ENCODE measurements around the gene IL34. TPM values are rescaled to one million over a fixed set of nuclear protein-coding genes. Genes with fewer than 3 reads are reported as not detected.

Gene IL34
- total RNA-seq, 1 experiment from 2014 or later, result 8.8 TPM

DNA sequence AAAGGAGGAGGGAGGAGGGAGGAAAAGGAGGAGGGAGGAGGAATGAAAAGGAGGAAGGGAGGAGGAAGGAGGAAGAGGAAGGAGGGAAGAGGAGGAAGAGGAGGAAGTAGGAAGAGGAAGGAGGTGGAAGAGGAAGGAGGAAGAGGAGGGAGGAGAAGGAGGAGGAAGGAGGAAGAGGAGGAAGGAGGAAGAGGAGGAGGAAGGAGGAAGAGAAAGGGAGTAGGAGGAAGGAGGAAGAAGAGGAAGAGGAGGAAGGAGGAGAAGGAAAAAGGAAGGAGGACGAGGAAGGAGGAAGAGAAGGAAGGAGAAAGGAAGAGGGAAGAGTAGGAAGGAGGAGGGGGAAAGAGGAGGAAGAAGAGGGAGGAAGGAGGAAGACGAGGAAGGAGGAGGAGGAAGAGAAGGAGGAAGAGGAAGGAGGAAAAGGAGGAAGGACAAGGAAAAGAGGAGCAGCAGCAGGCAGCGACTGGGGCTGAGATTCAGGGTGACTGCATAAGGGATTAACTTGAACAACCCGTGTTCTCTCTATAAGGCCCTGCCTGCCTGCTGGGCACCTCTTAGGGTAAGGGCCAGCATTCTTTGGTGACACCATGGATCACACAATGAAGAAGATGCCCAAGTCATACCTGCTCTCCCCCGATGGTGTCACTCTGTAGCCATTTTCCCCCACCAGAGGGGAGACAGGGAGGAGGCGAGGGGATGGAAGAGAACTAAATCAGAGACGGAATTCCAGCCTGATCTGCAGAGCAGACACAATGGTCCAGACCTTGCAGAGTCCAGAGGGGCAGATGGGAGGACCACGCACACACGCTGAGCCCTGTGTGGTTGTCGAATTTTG, 1.4 kb upstream of the IL34 start:
- DNase-seq, result peak; percentile 66
- Histone ChIP-seq H3K27me3 (ENCODE audit: control insufficient read depth, insufficient read depth, low read length) (no peaks in the 10 kb centered on the region), H3K4me3 (ENCODE audit: insufficient read depth, low read depth, low read length) (no peak overlapping the region), H3K36me3 (replicated peaks; ENCODE audit: control insufficient read depth, insufficient read depth, low read length) (no peaks in the 10 kb centered on the region)

DNA sequence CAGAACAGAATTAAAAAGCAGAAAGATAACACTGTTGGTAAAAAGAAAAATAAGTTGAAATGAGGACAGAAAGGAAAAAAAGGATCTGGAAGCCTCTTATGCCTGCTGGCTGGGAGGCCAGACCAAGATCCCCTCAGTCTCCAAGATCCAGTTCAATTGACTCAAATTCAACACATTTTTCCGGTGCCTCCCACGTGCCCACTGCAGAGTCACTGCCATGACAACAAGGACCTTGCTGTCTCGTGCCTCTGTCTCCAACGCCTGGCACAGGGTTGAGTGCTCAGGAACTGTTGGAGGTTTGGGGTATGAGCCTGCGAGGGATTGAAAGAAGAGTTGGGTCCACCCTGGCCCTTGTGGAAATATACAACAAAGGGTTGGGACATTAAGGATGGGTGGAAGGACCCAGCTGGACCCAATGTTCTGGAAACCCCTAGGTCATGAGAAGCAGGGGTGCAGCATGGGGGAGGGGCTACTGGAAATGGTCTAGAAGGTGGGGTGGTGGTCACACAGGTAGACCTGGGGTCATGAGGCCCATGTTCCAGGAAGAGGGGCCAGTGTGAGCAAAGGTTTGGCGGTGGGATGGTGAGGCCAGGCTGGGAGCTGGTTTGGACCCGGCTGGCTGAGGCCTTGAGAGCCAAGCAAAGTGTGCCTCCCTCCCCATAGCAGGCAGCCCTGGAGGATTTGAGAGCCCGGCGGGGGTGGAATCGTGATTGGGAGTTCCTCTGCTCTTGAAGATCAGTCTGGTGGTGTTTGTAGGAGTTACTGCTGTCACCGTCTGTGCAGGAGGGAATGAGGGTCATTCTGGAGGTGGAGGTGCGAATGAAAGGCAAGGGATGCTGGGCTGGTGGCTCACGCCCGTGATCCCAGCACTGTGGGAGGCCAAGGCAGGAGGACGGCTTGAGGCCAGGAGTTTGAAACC, 1.3 kb downstream of the IL34 start:
- Histone ChIP-seq H3K27me3 (ENCODE audit: control insufficient read depth, insufficient read depth, low read length) (no peaks in the 10 kb centered on the region), H3K36me3 (replicated peaks; ENCODE audit: control insufficient read depth, insufficient read depth, low read length) (no peaks in the 10 kb centered on the region), H3K4me3 (ENCODE audit: insufficient read depth, low read depth, low read length) (no peak overlapping the region)
- DNase-seq, result no peak

DNA sequence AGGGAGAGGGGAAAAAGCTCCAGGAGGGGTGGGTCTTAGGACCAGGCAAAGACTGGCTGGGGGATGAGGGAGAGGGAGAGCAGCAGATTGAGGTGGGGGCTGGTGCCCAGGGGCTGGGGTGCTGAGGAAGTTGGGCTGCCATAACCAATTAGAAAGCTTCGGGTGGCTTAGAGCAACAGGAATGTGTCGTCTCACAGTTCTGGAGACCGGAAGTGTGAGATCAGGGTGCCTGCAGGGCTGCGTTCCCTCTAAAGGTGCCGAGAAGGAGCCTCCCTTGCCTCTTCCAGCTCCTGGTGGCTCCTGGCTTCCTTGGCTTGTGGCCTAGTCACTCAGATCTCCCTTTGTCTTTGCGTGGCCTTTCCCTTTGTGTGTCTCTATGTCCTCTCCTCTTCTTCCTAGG, 2.2 kb downstream of the IL34 start:
- H3K27me3 ChIP-seq (ENCODE audit: control insufficient read depth, insufficient read depth, low read length), result no peaks in the 10 kb centered on the region
- no peak for DNase-seq
- H3K36me3 ChIP-seq (replicated peaks; ENCODE audit: control insufficient read depth, insufficient read depth, low read length), result no peaks in the 10 kb centered on the region
- H3K4me3 ChIP-seq (ENCODE audit: insufficient read depth, low read depth, low read length), result no peak overlapping the region

DNA sequence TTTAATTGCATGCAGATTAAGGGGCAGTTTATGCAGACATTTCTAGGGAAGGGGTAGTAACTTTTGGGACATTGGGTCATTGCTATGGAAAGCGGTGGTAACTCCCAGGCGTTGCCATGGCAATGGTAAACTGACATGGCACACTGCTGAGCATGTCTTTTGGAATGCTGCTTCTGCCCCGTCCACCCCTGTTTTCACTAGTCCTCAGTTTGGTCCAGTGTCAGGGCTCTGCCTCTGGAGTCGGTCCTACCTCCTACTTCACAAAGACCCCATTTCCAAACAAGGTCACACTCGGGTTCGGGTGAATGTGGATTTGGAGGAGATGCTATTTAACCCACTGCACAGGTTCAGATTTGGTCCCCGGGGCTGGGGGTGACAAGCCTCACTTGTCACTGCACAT, 2.9 kb downstream of the IL34 start:
- Histone ChIP-seq H3K36me3 (replicated peaks; ENCODE audit: control insufficient read depth, insufficient read depth, low read length) (no peaks in the 10 kb centered on the region), H3K4me3 (ENCODE audit: insufficient read depth, low read depth, low read length) (no peak overlapping the region), H3K27me3 (ENCODE audit: control insufficient read depth, insufficient read depth, low read length) (no peaks in the 10 kb centered on the region)
- DNase-seq, result no peak

DNA sequence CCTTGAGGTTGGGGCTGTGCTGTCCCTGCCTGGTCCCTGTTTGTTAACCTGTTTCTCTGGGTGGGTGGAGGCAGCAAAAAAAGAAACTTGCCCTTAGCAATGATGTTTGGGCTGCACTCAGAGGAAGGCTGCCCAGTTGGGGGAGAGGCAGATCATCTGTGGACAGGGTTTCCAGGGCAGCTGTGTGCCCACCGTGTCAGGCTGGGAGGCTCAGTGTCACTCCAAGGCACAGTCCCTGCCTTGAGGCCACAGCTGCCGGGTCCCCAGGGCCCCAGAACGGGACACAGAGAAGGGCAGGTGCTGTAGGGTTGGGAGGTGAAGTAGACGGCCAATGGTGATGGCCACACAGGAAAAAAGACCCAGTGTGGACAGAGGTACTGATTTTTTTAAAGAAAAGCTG, 3.9 kb downstream of the IL34 start:
- no peak for DNase-seq
- H3K27me3 ChIP-seq (ENCODE audit: control insufficient read depth, insufficient read depth, low read length), result no peaks in the 10 kb centered on the region
- no peak overlapping the region for H3K4me3 ChIP-seq (ENCODE audit: insufficient read depth, low read depth, low read length)
- no peaks in the 10 kb centered on the region for H3K36me3 ChIP-seq (replicated peaks; ENCODE audit: control insufficient read depth, insufficient read depth, low read length)

DNA sequence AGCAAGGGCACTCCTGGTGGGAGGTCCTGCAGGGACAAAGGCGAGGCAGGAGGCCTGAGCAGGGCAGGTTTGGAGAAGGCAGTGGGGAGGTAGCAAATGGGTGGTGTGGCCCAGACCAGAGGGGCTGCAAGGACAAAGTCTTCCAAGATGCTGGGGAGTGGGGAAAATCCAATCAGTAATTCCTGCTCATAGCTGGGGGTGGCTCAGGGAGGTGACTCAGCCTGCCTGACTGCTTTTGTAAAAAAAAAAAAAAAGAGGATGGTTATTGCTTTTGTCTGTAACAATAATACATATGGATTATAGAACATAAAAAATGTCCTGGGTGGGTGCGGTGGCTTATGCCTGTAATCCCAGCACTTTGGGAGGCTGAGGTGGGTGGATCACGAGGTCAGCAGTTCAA, 5.2 kb downstream of the IL34 start:
- Histone ChIP-seq H3K27me3 (ENCODE audit: control insufficient read depth, insufficient read depth, low read length) (no peaks in the 10 kb centered on the region), H3K4me3 (ENCODE audit: insufficient read depth, low read depth, low read length) (no peak overlapping the region), H3K36me3 (replicated peaks; ENCODE audit: control insufficient read depth, insufficient read depth, low read length) (no peaks in the 10 kb centered on the region)
- no peak for DNase-seq

DNA sequence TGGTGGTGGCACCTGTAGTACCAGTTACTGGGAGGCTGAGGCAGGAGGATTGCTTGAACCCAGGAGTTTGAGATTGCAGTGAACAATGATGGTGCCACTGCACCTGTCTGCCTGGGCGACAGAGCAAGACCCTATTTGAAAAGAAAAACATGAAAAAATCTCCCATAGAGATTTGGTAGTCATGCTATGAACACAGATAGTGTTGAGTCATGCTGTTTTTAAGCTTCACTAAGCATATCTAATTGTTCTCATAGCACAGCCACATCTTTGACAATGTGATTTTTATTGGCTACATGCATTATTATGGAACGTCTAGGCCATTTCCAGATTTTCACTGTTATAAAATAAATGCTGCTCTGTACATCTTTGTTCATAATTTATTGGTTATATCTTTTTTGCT, 6.0 kb downstream of the IL34 start:
- no peak overlapping the region for H3K4me3 ChIP-seq (ENCODE audit: insufficient read depth, low read depth, low read length)
- H3K36me3 ChIP-seq (replicated peaks; ENCODE audit: control insufficient read depth, insufficient read depth, low read length), result no peaks in the 10 kb centered on the region
- no peak for DNase-seq
- H3K27me3 ChIP-seq (ENCODE audit: control insufficient read depth, insufficient read depth, low read length), result no peaks in the 10 kb centered on the region

DNA sequence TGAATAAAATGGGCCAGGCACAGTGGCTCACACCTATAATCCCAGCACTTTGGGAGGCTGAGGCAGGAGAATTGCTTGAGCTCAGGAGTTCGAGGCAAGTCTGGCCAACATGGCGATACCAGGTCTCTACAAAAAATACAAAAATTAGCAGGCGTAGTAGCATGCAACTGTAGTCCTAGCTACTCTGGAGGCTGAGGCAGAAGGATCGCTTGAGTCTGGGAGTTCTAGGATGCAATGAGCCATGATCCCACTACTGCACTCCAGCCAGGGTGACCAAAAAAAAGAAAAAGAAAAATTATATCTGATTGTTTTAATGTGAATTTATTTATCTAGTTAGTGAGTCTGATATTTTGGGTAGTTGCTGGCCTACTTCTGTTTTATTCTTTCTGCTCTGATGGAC, 7.0 kb downstream of the IL34 start:
- H3K27me3 ChIP-seq (ENCODE audit: control insufficient read depth, insufficient read depth, low read length), result no peaks in the 10 kb centered on the region
- H3K4me3 ChIP-seq (ENCODE audit: insufficient read depth, low read depth, low read length), result no peak overlapping the region
- DNase-seq, result no peak
- H3K36me3 ChIP-seq (replicated peaks; ENCODE audit: control insufficient read depth, insufficient read depth, low read length), result no peaks in the 10 kb centered on the region

DNA sequence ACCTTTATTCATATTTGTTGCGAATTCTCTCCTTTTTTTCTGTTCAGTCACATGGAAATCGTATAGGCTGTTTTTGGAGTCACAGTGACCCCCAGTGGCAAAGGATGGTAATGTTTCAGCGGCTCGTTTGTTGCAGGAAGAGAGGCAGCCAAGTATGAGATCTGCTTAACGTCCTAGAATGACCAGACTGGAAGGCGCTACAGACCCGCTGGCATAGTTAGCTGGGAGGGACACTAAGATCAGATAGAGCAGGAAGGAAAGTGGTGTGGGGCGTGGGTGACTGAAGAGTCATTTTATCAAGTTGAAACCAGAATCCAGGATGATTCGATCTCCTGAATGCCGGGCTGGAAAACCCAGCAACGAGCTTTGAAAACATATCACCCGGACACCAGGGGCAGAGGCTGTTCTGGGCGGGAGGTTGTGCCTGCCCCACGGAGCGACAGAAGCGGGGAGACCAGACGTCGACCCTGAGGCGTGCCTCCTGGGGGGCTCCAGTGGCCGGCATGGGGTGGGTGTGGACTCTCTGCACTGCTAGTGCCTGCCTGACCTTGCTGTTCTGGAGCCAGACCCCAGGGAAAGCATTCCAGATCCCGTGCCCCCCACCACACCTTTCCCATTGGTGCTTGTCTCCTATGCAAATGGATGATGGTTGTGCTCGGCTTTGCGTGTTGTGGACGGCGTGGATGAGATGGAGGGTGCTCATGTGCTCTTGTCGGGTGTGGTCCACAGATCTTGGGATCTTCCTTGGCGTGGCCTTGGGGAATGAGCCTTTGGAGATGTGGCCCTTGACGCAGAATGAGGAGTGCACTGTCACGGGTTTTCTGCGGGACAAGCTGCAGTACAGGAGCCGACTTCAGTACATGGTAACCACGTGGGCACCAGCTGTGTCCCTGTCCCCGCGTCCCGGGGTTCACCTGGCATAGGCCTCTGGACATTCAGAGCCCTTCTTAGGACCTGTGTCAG, 7.7 kb downstream of the IL34 start:
- peak; percentile 84 for DNase-seq
- no peak overlapping the region for H3K4me3 ChIP-seq (ENCODE audit: insufficient read depth, low read depth, low read length)
- no peaks in the 10 kb centered on the region for H3K36me3 ChIP-seq (replicated peaks; ENCODE audit: control insufficient read depth, insufficient read depth, low read length)
- H3K27me3 ChIP-seq (ENCODE audit: control insufficient read depth, insufficient read depth, low read length), result no peaks in the 10 kb centered on the region

DNA sequence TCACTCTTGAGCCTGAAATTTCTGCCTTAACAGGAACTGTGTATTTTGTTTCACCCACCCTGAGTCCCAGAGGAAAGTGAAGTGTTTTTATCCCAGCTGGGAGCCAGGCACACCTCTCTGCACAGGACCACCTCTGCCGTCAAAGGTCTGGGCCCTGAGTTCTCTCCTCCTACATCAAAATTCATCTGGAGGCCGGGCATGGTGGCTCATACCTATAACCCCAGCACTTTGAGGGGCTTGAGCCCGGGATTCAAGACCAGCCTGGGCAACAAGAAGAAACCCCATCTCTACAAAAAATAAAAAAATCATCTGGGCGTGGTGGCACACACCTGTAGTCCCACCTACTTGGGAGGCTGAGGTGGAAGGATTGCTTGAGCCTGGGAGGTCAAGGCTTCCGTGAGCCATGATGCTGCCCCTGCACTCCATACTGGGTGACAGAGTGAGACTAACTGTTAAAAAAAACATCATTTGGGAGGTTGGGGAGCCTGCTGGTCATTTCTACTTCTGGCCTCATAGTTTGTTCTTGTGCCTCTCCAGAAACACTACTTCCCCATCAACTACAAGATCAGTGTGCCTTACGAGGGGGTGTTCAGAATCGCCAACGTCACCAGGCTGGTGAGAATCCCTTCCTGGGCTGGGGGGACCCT, 9.8 kb downstream of the IL34 start:
- H3K4me3 ChIP-seq (ENCODE audit: insufficient read depth, low read depth, low read length), result no peak overlapping the region
- no peaks in the 10 kb centered on the region for H3K36me3 ChIP-seq (replicated peaks; ENCODE audit: control insufficient read depth, insufficient read depth, low read length)
- H3K27me3 ChIP-seq (ENCODE audit: control insufficient read depth, insufficient read depth, low read length), result no peaks in the 10 kb centered on the region
- DNase-seq, result no peak

DNA sequence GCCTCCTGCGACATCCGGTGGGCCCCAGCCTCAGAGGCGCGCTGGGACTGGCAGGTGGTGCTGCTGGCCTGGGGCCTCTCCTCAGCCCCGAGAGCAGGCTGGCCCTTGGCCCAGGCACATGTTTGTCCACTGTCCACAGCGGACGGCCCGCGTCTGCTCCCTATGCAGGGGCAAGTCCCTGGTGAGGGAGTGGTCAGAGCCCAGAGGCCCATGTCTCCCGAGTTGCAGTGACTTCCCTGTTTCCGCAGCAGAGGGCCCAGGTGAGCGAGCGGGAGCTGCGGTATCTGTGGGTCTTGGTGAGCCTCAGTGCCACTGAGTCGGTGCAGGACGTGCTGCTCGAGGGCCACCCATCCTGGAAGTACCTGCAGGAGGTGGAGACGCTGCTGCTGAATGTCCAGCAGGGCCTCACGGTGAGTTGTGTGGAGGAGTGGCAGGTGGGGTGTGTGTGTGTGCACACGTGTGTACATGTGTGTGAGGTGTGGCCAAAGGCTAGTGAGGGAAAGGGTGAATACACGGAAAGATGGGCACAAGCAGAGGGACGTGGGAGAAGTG, 10.4 kb downstream of the IL34 start:
- DNase-seq, result peak; percentile 62
- H3K27me3 ChIP-seq (ENCODE audit: control insufficient read depth, insufficient read depth, low read length), result no peaks in the 10 kb centered on the region
- H3K36me3 ChIP-seq (replicated peaks; ENCODE audit: control insufficient read depth, insufficient read depth, low read length), result no peaks in the 10 kb centered on the region
- H3K4me3 ChIP-seq (ENCODE audit: insufficient read depth, low read depth, low read length), result no peak overlapping the region

DNA sequence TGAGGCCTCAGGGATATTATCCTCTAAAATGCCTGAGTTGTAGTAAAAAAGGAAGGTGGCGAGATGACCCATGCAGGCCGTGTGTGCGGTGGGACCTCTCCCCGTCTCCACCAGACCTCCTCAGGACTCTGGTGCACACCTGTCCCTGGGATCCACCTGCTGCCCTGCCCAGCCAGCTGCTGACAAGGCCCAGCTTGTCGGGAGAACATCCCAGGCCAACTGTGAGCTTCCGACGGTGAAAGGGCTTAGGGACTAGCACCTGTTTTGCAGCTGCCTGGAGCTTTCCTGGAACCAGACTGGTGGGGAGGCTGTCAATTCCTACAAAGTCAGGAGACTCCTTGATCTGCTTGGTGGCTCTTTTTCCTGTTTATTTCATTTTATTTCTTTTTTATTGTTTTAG, 11.6 kb downstream of the IL34 start:
- no peak overlapping the region for H3K4me3 ChIP-seq (ENCODE audit: insufficient read depth, low read depth, low read length)
- no peaks in the 10 kb centered on the region for H3K36me3 ChIP-seq (replicated peaks; ENCODE audit: control insufficient read depth, insufficient read depth, low read length)

DNA sequence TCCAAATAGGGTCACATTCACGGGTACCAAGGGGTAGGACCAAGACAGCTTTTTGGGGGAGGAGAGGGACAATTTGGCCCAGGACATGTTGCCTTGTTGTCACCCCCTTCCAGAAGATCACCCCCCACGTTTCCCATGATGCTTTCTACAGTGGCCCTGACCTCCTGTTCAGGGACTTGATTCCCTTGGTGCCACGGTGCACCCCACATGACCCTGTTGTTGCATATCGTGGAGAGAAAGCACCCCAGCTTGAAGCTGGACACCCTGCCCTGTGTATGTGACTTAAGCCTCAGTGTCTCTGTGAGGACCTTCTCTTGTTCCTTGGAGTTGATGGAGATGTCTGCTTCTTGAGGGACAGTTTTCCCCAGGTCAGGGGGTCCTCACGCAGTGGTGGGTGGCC, 12.6 kb downstream of the IL34 start:
- H3K36me3 ChIP-seq (replicated peaks; ENCODE audit: control insufficient read depth, insufficient read depth, low read length), result no peaks in the 10 kb centered on the region
- no peak overlapping the region for H3K4me3 ChIP-seq (ENCODE audit: insufficient read depth, low read depth, low read length)

More for the DNA sequence above, 11.6 kb downstream of the IL34 start:
- no peaks in the 10 kb centered on the region for H3K27me3 ChIP-seq (ENCODE audit: control insufficient read depth, insufficient read depth, low read length)
- DNase-seq, result no peak

More for the DNA sequence above, 12.6 kb downstream of the IL34 start:
- H3K27me3 ChIP-seq (ENCODE audit: control insufficient read depth, insufficient read depth, low read length), result no peaks in the 10 kb centered on the region
- DNase-seq, result no peak

Measured in H7 (cell line).